Body of pancreas (tissue), 4 donors: Measurements from ENCODE around the gene AFF3.

Experiments used
- POLR2A ChIP-seq, 3 donors: fragments of 450-650 bp; IDR thresholded peaks; one replicate each; pipeline ENCODE4 v1.6.1; 2016; ENCODE audit warnings: antibody characterized with exemption in 3 of 3, mild to moderate bottlenecking in 2 of 3
- TF ChIP-seq, protein P1 (sequence below), 7 experiments: fragments of 450-650 bp in 4 of 7; fragments of 200-600 bp in 3 of 7; sonication (generic) in 3 of 7; IDR thresholded peaks; one replicate each; pipeline ENCODE4 v1.5.1; 2016 to 2019; ENCODE audit warnings: antibody characterized with exemption in 7 of 7

DNA sequence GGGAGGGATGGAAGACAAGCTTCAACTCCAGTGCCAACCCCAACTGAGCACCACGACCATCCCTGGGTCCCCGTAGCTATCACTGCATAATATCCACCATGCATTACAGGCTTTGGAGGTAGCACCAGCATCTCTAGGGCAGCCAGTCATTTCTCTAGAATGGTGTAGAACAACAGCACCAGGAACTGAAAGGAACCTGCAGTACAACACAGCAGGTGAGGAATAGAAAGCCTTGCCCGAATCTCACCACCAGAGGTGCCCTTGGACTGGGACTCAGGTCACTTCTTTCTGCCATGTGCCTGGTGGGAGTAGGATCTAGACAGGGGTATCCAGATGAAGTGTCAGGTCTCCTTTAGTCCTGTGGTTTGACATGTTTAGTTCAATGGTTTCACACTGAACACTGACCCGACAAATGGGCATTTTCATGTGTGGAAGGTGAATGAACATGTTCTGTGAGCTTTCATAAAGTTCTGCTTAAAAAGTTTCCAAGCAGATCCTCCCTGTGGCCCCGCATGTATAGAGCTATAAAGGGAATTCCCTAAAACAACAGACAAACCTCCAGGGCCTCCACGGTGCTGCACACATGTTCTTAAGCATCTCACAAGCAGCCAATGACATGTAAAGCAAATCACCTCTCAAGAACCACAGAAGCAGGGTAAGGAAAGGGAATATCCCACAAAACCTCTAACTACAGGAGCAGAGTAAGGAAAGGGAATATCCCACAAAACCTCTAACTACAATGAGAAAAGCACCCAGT is 208.3 kb downstream of the AFF3 start:
- TF ChIP-seq, protein P1, sequence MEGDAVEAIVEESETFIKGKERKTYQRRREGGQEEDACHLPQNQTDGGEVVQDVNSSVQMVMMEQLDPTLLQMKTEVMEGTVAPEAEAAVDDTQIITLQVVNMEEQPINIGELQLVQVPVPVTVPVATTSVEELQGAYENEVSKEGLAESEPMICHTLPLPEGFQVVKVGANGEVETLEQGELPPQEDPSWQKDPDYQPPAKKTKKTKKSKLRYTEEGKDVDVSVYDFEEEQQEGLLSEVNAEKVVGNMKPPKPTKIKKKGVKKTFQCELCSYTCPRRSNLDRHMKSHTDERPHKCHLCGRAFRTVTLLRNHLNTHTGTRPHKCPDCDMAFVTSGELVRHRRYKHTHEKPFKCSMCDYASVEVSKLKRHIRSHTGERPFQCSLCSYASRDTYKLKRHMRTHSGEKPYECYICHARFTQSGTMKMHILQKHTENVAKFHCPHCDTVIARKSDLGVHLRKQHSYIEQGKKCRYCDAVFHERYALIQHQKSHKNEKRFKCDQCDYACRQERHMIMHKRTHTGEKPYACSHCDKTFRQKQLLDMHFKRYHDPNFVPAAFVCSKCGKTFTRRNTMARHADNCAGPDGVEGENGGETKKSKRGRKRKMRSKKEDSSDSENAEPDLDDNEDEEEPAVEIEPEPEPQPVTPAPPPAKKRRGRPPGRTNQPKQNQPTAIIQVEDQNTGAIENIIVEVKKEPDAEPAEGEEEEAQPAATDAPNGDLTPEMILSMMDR (IDR thresholded peaks at IDR 0.05): no peak
- TF ChIP-seq POLR2A (IDR thresholded peaks at IDR 0.05): no peak
